HCT116 (cell line): ENCODE measurements around the gene CALHM3. TPM values are rescaled to one million over a fixed set of nuclear protein-coding genes. Genes with fewer than 3 reads are reported as not detected.

Source experiments
- ATAC-seq: fragments of 200-7000 bp; cut with Tn5 transposase; 2 replicates; pipeline ENCODE4 v1.9.1; 2020; ENCODE audit warnings: mild to moderate bottlenecking, moderate library complexity
- BruUV-seq: library from RNA; stranded (reverse); fragments of 400-500 nt; replicated peaks from 2 replicates; lab custom pipeline; 2021; lab: Mats Ljungman, UMichigan
- CTCF ChIA-PET: fragments of 300-600 bp; sonication (Branson Sonifier 250); formaldehyde crosslinking; loops from one replicate; lab custom pipeline; 2021; ENCODE audit warnings: antibody characterized with exemption; lab: Charles Lee
- POLR2A ChIA-PET: fragments of 300-600, 350-600 bp; sonication (Branson Sonifier 250); formaldehyde crosslinking; loops from one replicate; lab custom pipeline; 2021; ENCODE audit warnings: antibody characterized with exemption; lab: Charles Lee
- RAD21 ChIA-PET, 2 experiments: fragments of 300-600 bp; sonication (Branson Sonifier 250); formaldehyde crosslinking; loops; one replicate each; lab custom pipeline; 2023; ENCODE audit warnings: low total read pairs in 2 of 2; ENCODE audit not compliant: uncharacterized antibody in 2 of 2, unreplicated experiment in 2 of 2, low non-redundant PET in 1 of 2; lab: Charles Lee
- DNase-seq: peaks from one replicate; pipeline ENCODE4 v3.0.0-alpha.2; 2010; ENCODE audit warnings: low read depth, low spot score
- H2AFZ ChIP-seq: fragments of 200-600 bp; shearing (Covaris generic), sonication (generic); 2 replicates; pipeline ENCODE4 v1.6.1; 2017; ENCODE audit warnings: low read depth, mixed run types, mixed read lengths, antibody characterized with exemption, low read length; ENCODE audit not compliant: poor library complexity, severe bottlenecking
- H3K27ac ChIP-seq: 2 replicates; pipeline ENCODE4 v1.5.1; 2012; ENCODE audit warnings: low read depth, low read length
- H3K27me3 ChIP-seq: fragments of 200-600 bp; sonication (generic); 2 replicates; pipeline ENCODE4 v1.6.1; 2016; ENCODE audit warnings: mixed run types, low read length, mixed read lengths; ENCODE audit not compliant: insufficient read depth
- H3K36me3 ChIP-seq, 2 experiments: fragments of 200-500 bp in 1 of 2; fragments of 200-600 bp in 1 of 2; sonication (Bioruptor generic) in 1 of 2; sonication (generic) in 1 of 2; 2 replicates each; pipeline versions ENCODE4 v1.5.1 to v1.6.1; 2014 to 2016; ENCODE audit warnings: low read length in 2 of 2, inconsistent platforms in 1 of 2, mixed read lengths in 1 of 2, mixed run types in 1 of 2; ENCODE audit not compliant: insufficient read depth in 2 of 2, control insufficient read depth in 1 of 2
- H3K4me1 ChIP-seq, 2 experiments: fragments of 200-600 bp in 1 of 2; sonication (generic) in 1 of 2; 2 replicates each; pipeline versions ENCODE4 v1.5.1 to v1.6.1; 2012 to 2017; ENCODE audit warnings: low read length in 2 of 2, inconsistent platforms in 1 of 2, mild to moderate bottlenecking in 1 of 2, mixed read lengths in 1 of 2, mixed run types in 1 of 2, moderate library complexity in 1 of 2; ENCODE audit not compliant: insufficient read depth in 2 of 2, control insufficient read depth in 1 of 2
- H3K4me2 ChIP-seq: fragments of 200-600 bp; sonication (generic); 2 replicates; pipeline ENCODE4 v1.6.1; 2017; ENCODE audit warnings: mixed run types, low read length, mixed read lengths
- H3K4me3 ChIP-seq, 2 experiments: fragments of 200-600 bp in 1 of 2; sonication (generic) in 1 of 2; replicated peaks in 1 of 2; 2 replicates each; pipeline ENCODE4 v1.5.1; 2011 to 2016; ENCODE audit warnings: low read length in 2 of 2, control low read depth in 1 of 2, low read depth in 1 of 2, mild to moderate bottlenecking in 1 of 2, mixed read lengths in 1 of 2, mixed run types in 1 of 2
- H3K79me2 ChIP-seq: fragments of 200-600 bp; sonication (generic); 2 replicates; pipeline ENCODE4 v1.6.1; 2017; ENCODE audit warnings: mild to moderate bottlenecking, mixed run types, low read length, moderate library complexity, mixed read lengths; ENCODE audit not compliant: insufficient read depth
- H3K9ac ChIP-seq: fragments of 200-600 bp; sonication (generic); 2 replicates; pipeline ENCODE4 v1.6.1; 2016; ENCODE audit warnings: low read length, mixed read lengths
- H3K9me2 ChIP-seq: fragments of 200-600 bp; sonication (generic), shearing (Covaris generic); 2 replicates; pipeline ENCODE4 v1.6.1; 2017; ENCODE audit warnings: mixed run types, mild to moderate bottlenecking, moderate library complexity; ENCODE audit not compliant: insufficient read depth
- H3K9me3 ChIP-seq, 2 experiments: fragments of 200-500 bp in 1 of 2; fragments of 200-600 bp in 1 of 2; sonication (Bioruptor generic) in 1 of 2; sonication (generic) in 1 of 2; 2 replicates each; pipeline ENCODE4 v1.6.1; 2014 to 2017; ENCODE audit warnings: low read length in 2 of 2, mixed read lengths in 2 of 2, inconsistent platforms in 1 of 2, low read depth in 1 of 2, mild to moderate bottlenecking in 1 of 2, mixed run types in 1 of 2, moderate library complexity in 1 of 2; ENCODE audit not compliant: control insufficient read depth in 1 of 2, insufficient read depth in 1 of 2
- H4K20me1 ChIP-seq: fragments of 200-600 bp; sonication (generic), shearing (Covaris generic); 2 replicates; pipeline ENCODE4 v1.6.1; 2017; ENCODE audit warnings: mixed run types, mild to moderate bottlenecking, moderate library complexity; ENCODE audit not compliant: insufficient read depth
- ATF3 ChIP-seq: IDR thresholded peaks from 2 replicates; pipeline ENCODE4 v1.6.1; 2012
- CEBPB ChIP-seq: IDR thresholded peaks from 2 replicates; pipeline ENCODE4 v1.6.1; 2012; ENCODE audit warnings: low read depth
- EGR1 ChIP-seq: IDR thresholded peaks from 2 replicates; pipeline ENCODE4 v1.6.1; 2012; ENCODE audit warnings: low read depth
- EZH2 ChIP-seq: fragments of 200-600 bp; sonication (generic); IDR thresholded peaks from 2 replicates; pipeline ENCODE4 v1.6.1; 2017; ENCODE audit warnings: antibody characterized with exemption, mixed run types
- EZH2phosphoT487 ChIP-seq: fragments of 200-600 bp; IDR thresholded peaks from 2 replicates; pipeline ENCODE4 v1.6.1; 2018; ENCODE audit warnings: antibody characterized with exemption, borderline replicate concordance
- RAD21 ChIP-seq: IDR thresholded peaks from 2 replicates; pipeline ENCODE4 v1.6.1; 2012; ENCODE audit warnings: low read depth, mild to moderate bottlenecking
- SP1 ChIP-seq: IDR thresholded peaks from 2 replicates; pipeline ENCODE4 v1.6.1; 2012; ENCODE audit warnings: low read depth
- SRF ChIP-seq: IDR thresholded peaks from 2 replicates; pipeline ENCODE4 v1.6.1; 2012; ENCODE audit warnings: low read depth
- YY1 ChIP-seq: IDR thresholded peaks from 2 replicates; pipeline ENCODE4 v1.6.1; 2011; ENCODE audit warnings: low read length, low read depth, moderate library complexity, mild to moderate bottlenecking; ENCODE audit not compliant: insufficient replicate concordance; ENCODE audit errors: extremely low read depth
- ZFX ChIP-seq: fragments of 450-650 bp; IDR thresholded peaks from 2 replicates; pipeline ENCODE4 v1.6.1; 2017
- ZNF274 ChIP-seq: fragments of 200-500 bp; sonication (Bioruptor generic); IDR thresholded peaks from 2 replicates; pipeline ENCODE4 v1.6.1; 2014; ENCODE audit warnings: mild to moderate bottlenecking, low read depth, low read length, inconsistent platforms
- intact Hi-C: fragments of 100-400 bp; cut with micrococcal nuclease; formaldehyde crosslinking; loops from 2 replicates; pipeline ENCODE4 v1.10.0; 2022
- total RNA-seq: library from RNA; stranded (reverse); gene quantifications from one replicate; pipeline ENCODE4 v1.2.1, GENCODE V29; 2021; ENCODE audit not compliant: unreplicated experiment
- TF ChIP-seq, protein P1 (sequence below): IDR thresholded peaks from 2 replicates; pipeline ENCODE4 v1.6.1; 2011; ENCODE audit warnings: mild to moderate bottlenecking, low read length, moderate library complexity; ENCODE audit not compliant: insufficient replicate concordance; ENCODE audit errors: extremely low read depth

Gene CALHM3
- total RNA-seq, 1 experiment from 2014 or later = 0.49 TPM

- H3K36me3 ChIP-seq = peaks cover 32 to 38% of the 10 kb centered on the region in 2 experiments
- intact Hi-C loops = loop anchor here (2.0 kb wide), 1 partner anchor 33 kb away; no protein-coding TSS in a partner anchor
- no peaks in the 10 kb centered on the region for H4K20me1 ChIP-seq
- H3K4me2 ChIP-seq = peak overlapping the region; percentile 99
- ChIA-PET POLR2A (interaction anchor here (1.2 kb wide), 1 partner anchor 10 kb away, joined by 4 read pairs; no protein-coding TSS in a partner anchor), CTCF (interaction anchor here (0.7 to 2.3 kb wide), 3 partner anchors 26 to 143 kb away, joined by 3 to 13 read pairs (median 3); partner anchors contain the start of genes ATP5MK and PDCD11), RAD21 (interaction anchor here in 1 of 2 experiments (1.2 kb wide), 1 partner anchor 36 kb away, joined by 3 read pairs; no protein-coding TSS in a partner anchor)
- no peaks in the 10 kb centered on the region for H3K9me2 ChIP-seq
- H3K27me3 ChIP-seq = no peaks in the 10 kb centered on the region
- BruUV-seq = TSS peak; percentile 42
- no peak for ATAC-seq
- H3K27ac ChIP-seq = peak overlapping the region; percentile 83
- H3K9ac ChIP-seq = peak overlapping the region; percentile 88
- H3K4me1 ChIP-seq = peaks cover 11 to 55% of the 10 kb centered on the region in 2 experiments; a peak in 3 of 4 replicates
- H3K79me2 ChIP-seq = peaks cover 9% of the 10 kb centered on the region; the same call in 1 of the 2 replicates
- no peak for DNase-seq
- TF ChIP-seq YY1 (no peak), EZH2 (no peak), EGR1 (no peak), SRF (no peak), CEBPB (no peak), ATF3 (no peak), EZH2phosphoT487 (no peak), ZFX (no peak), ZNF274 (no peak), SP1 (no peak), RAD21 (no peak)
- TF ChIP-seq, protein P1, sequence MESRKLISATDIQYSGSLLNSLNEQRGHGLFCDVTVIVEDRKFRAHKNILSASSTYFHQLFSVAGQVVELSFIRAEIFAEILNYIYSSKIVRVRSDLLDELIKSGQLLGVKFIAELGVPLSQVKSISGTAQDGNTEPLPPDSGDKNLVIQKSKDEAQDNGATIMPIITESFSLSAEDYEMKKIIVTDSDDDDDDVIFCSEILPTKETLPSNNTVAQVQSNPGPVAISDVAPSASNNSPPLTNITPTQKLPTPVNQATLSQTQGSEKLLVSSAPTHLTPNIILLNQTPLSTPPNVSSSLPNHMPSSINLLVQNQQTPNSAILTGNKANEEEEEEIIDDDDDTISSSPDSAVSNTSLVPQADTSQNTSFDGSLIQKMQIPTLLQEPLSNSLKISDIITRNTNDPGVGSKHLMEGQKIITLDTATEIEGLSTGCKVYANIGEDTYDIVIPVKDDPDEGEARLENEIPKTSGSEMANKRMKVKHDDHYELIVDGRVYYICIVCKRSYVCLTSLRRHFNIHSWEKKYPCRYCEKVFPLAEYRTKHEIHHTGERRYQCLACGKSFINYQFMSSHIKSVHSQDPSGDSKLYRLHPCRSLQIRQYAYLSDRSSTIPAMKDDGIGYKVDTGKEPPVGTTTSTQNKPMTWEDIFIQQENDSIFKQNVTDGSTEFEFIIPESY = no peak
- no peaks in the 10 kb centered on the region for H3K9me3 ChIP-seq
- H3K4me3 ChIP-seq = peak overlapping the region; percentile 89 to 93
- H2AFZ ChIP-seq = no peak overlapping the region
Measured at GRCh38 chr10:103450201-103450695, 28.8 kb downstream of the CALHM3 start.
